ENCODE results near the gene SUSD1. TPM values are rescaled to one million over a fixed set of nuclear protein-coding genes. Genes with fewer than 3 reads are reported as not detected.
A peak's percentile ranks its signal among the peaks of the same experiment; 100 is the strongest.

Gene SUSD1
- total RNA-seq, 1 donor from 2014 or later = 19.9 TPM

- H3K27ac Mint-ChIP-seq (ENCODE audit: unreplicated experiment) = no peak overlapping the region
- H3K9me3 Mint-ChIP-seq (ENCODE audit: unreplicated experiment) = no peaks in the 10 kb centered on the region
- no peaks in the 10 kb centered on the region for H3K4me1 Mint-ChIP-seq (ENCODE audit: low read depth, unreplicated experiment)
- H3K36me3 Mint-ChIP-seq (ENCODE audit: unreplicated experiment) = peaks cover 13% of the 10 kb centered on the region
- DNase-seq = no peak
- no peak overlapping the region for H3K4me3 Mint-ChIP-seq (ENCODE audit: unreplicated experiment)
- TF ChIP-seq CTCF (IDR thresholded peaks at IDR 0.05; ENCODE audit: partially characterized antibody, unreplicated experiment) = no peak
- H3K27me3 Mint-ChIP-seq (ENCODE audit: unreplicated experiment) = peaks cover 1% of the 10 kb centered on the region
These were observed 81.8 kb downstream of the SUSD1 start for GRCh38 chr9:112093147-112093869.

GRCh38 chr9:112091810-112092209 is 83.3 kb downstream of the SUSD1 start:
- DNase-seq = peak; percentile 34
- H3K27ac Mint-ChIP-seq (ENCODE audit: unreplicated experiment) = no peak overlapping the region
- H3K27me3 Mint-ChIP-seq (ENCODE audit: unreplicated experiment) = peaks cover 1% of the 10 kb centered on the region
- H3K9me3 Mint-ChIP-seq (ENCODE audit: unreplicated experiment) = peaks cover 2% of the 10 kb centered on the region
- H3K36me3 Mint-ChIP-seq (ENCODE audit: unreplicated experiment) = peaks cover 13% of the 10 kb centered on the region
- H3K4me1 Mint-ChIP-seq (ENCODE audit: low read depth, unreplicated experiment) = no peaks in the 10 kb centered on the region
- no peak for TF ChIP-seq CTCF (IDR thresholded peaks at IDR 0.05; ENCODE audit: partially characterized antibody, unreplicated experiment)
- no peak overlapping the region for H3K4me3 Mint-ChIP-seq (ENCODE audit: unreplicated experiment)

GRCh38 chr9:112087506-112087905 is 87.6 kb downstream of the SUSD1 start:
- no peak overlapping the region for H3K27ac Mint-ChIP-seq (ENCODE audit: unreplicated experiment)
- peaks cover 1% of the 10 kb centered on the region for H3K27me3 Mint-ChIP-seq (ENCODE audit: unreplicated experiment)
- no peak for DNase-seq
- peaks cover 2% of the 10 kb centered on the region for H3K9me3 Mint-ChIP-seq (ENCODE audit: unreplicated experiment)
- H3K36me3 Mint-ChIP-seq (ENCODE audit: unreplicated experiment) = no peaks in the 10 kb centered on the region
- no peaks in the 10 kb centered on the region for H3K4me1 Mint-ChIP-seq (ENCODE audit: low read depth, unreplicated experiment)
- TF ChIP-seq CTCF (IDR thresholded peaks at IDR 0.05; ENCODE audit: partially characterized antibody, unreplicated experiment) = no peak
- no peak overlapping the region for H3K4me3 Mint-ChIP-seq (ENCODE audit: unreplicated experiment)

- H3K27ac Mint-ChIP-seq (ENCODE audit: unreplicated experiment) = no peak overlapping the region
- H3K4me1 Mint-ChIP-seq (ENCODE audit: low read depth, unreplicated experiment) = no peaks in the 10 kb centered on the region
- H3K27me3 Mint-ChIP-seq (ENCODE audit: unreplicated experiment) = peaks cover 1% of the 10 kb centered on the region
- no peaks in the 10 kb centered on the region for H3K36me3 Mint-ChIP-seq (ENCODE audit: unreplicated experiment)
- DNase-seq = no peak
- H3K4me3 Mint-ChIP-seq (ENCODE audit: unreplicated experiment) = no peak overlapping the region
- H3K9me3 Mint-ChIP-seq (ENCODE audit: unreplicated experiment) = peaks cover 2% of the 10 kb centered on the region
- TF ChIP-seq CTCF (IDR thresholded peaks at IDR 0.05; ENCODE audit: partially characterized antibody, unreplicated experiment) = peak; percentile 24
These were observed 88.5 kb downstream of the SUSD1 start for GRCh38 chr9:112086627-112087026.

GRCh38 chr9:112084907-112085306 is 90.2 kb downstream of the SUSD1 start:
- no peak overlapping the region for H3K27ac Mint-ChIP-seq (ENCODE audit: unreplicated experiment)
- no peaks in the 10 kb centered on the region for H3K4me1 Mint-ChIP-seq (ENCODE audit: low read depth, unreplicated experiment)
- DNase-seq = no peak
- TF ChIP-seq CTCF (IDR thresholded peaks at IDR 0.05; ENCODE audit: partially characterized antibody, unreplicated experiment) = no peak
- no peaks in the 10 kb centered on the region for H3K36me3 Mint-ChIP-seq (ENCODE audit: unreplicated experiment)
- H3K9me3 Mint-ChIP-seq (ENCODE audit: unreplicated experiment) = peaks cover 2% of the 10 kb centered on the region
- H3K4me3 Mint-ChIP-seq (ENCODE audit: unreplicated experiment) = no peak overlapping the region
- peaks cover 3% of the 10 kb centered on the region for H3K27me3 Mint-ChIP-seq (ENCODE audit: unreplicated experiment)
